ENCODE data around the gene TCEAL8. TPM values are rescaled to one million over a fixed set of nuclear protein-coding genes. Genes with fewer than 3 reads are reported as not detected.

TCEAL8 gene
- total and polyA plus RNA-seq, 2 donors (not counting 3 experiments of a cell fraction or from before 2014, with no cell fraction given): 31.0 to 51.8 TPM

- ChIA-PET POLR2A (no interaction called here), CTCF (no interaction called here)
- TF ChIP-seq EZH2 (IDR thresholded peaks at IDR 0.05; ENCODE audit: borderline replicate concordance, low read depth, low read length, severe bottlenecking) (no peak), JUN (IDR thresholded peaks at IDR 0.05; ENCODE audit: borderline replicate concordance, insufficient read depth, insufficient read length, low read depth) (no peak), POLR2A (IDR thresholded peaks at IDR 0.05; ENCODE audit: low read depth, low read length) (no peak), CTCF (IDR thresholded peaks at IDR 0.05; ENCODE audit: extremely low read depth in 1 of 2, insufficient read depth in 1 of 2, low read depth in 1 of 2, low read length in 2 of 2) (no peak), POLR2AphosphoS5 (IDR thresholded peaks at IDR 0.05; ENCODE audit: insufficient read depth, low read depth, low read length) (no peak)
- no peaks in the 10 kb centered on the region for H3K36me3 ChIP-seq (ENCODE audit: control insufficient read depth in 2 of 2, extremely low read depth in 1 of 2, insufficient read depth in 2 of 2, low read length in 2 of 2)
- peaks cover 6 to 10% of the 10 kb centered on the region in 2 experiments for H3K27me3 ChIP-seq (ENCODE audit: control insufficient read depth in 2 of 2, insufficient read depth in 2 of 2, low read length in 2 of 2)
- no peak for FAIRE-seq
- H2AFZ ChIP-seq (ENCODE audit: low read depth, low read length): no peak overlapping the region
- H3K79me2 ChIP-seq (ENCODE audit: control insufficient read depth, insufficient read depth, low read length): no peaks in the 10 kb centered on the region
- intact Hi-C loops (cut with micrococcal nuclease): no loop called here
- no peak overlapping the region for H3K9ac ChIP-seq (replicated peaks; ENCODE audit: extremely low read depth, insufficient read depth, low read length)
- H3K27ac ChIP-seq (ENCODE audit: insufficient read depth, low read depth, low read length): no peak overlapping the region
- dilution Hi-C loops (cut with MboI; ENCODE audit: extremely low pct_ligation_motif_present, low sequenced_read_pairs): no loop called here
- no peak overlapping the region for H3K4me3 ChIP-seq (replicated peaks in 1 of 3; ENCODE audit: insufficient read depth in 1 of 3, low read depth in 1 of 3, low read length in 3 of 3)
- no peaks in the 10 kb centered on the region for H4K20me1 ChIP-seq (replicated peaks; ENCODE audit: control insufficient read depth, extremely low read depth, insufficient read depth, low read length)
- peaks cover 3% of the 10 kb centered on the region for H3K4me1 ChIP-seq (ENCODE audit: control insufficient read depth, extremely low read depth, insufficient read depth, low read length)
- BruUV-seq (replicated peaks): no TSS peak
- DNase-seq (ENCODE audit: low read depth, low spot score): no peak
- H3K4me2 ChIP-seq (ENCODE audit: insufficient read depth, low read length): no peak overlapping the region
- H3K9me3 ChIP-seq (replicated peaks; ENCODE audit: control insufficient read depth, insufficient read depth, low read length): no peaks in the 10 kb centered on the region
- no peaks in the 10 kb centered on the region for H3K9me1 ChIP-seq (replicated peaks; ENCODE audit: control insufficient read depth, extremely low read depth, insufficient read depth, low read length)
Measured at GRCh38 chrX:103220511-103221323, 34.2 kb downstream of the TCEAL8 start.

Measured in endothelial cell of umbilical vein (primary cell).